ENCODE data around the gene CCDC106.

DNA sequence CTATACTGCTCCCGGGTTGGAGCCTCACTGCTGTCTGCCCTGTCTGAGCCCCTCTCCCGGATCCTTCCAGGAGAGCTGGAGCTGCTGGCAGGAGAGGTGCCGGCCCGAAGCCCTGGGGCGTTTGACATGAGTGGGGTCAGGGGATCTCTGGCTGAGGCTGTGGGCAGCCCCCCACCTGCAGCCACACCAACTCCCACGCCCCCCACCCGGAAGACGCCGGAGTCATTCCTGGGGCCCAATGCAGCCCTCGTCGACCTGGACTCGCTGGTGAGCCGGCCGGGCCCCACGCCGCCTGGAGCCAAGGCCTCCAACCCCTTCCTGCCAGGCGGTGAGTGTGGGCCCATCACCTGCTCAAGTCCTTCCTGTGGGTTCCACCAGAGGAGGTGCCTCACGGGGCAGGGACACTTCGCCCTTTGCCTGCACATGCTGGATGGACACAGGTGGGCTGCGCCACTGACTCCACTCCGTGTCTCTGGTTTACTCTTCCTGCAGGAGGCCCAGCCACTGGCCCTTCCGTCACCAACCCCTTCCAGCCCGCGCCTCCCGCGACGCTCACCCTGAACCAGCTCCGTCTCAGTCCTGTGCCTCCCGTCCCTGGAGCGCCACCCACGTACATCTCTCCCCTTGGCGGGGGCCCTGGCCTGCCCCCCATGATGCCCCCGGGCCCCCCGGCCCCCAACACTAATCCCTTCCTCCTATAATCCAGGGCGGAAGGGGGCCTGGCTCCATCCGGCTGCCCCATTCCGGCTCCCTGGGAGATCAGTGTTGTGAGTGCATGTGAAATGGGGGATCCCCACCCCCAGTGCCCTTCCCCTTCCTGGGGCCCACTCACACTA lies 46.9 kb downstream of the CCDC106 start:
- TF ChIP-seq, protein P1, sequence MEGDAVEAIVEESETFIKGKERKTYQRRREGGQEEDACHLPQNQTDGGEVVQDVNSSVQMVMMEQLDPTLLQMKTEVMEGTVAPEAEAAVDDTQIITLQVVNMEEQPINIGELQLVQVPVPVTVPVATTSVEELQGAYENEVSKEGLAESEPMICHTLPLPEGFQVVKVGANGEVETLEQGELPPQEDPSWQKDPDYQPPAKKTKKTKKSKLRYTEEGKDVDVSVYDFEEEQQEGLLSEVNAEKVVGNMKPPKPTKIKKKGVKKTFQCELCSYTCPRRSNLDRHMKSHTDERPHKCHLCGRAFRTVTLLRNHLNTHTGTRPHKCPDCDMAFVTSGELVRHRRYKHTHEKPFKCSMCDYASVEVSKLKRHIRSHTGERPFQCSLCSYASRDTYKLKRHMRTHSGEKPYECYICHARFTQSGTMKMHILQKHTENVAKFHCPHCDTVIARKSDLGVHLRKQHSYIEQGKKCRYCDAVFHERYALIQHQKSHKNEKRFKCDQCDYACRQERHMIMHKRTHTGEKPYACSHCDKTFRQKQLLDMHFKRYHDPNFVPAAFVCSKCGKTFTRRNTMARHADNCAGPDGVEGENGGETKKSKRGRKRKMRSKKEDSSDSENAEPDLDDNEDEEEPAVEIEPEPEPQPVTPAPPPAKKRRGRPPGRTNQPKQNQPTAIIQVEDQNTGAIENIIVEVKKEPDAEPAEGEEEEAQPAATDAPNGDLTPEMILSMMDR (conservative IDR thresholded peaks at IDR 0.05 in 1 of 2, IDR thresholded peaks at IDR 0.05 in 1 of 2; ENCODE audit: extremely low read depth in 1 of 2, insufficient read depth in 1 of 2, low read depth in 1 of 2, low read length in 2 of 2), result no peak
- TF ChIP-seq EZH2 (IDR thresholded peaks at IDR 0.05; ENCODE audit: borderline replicate concordance, low read length), result no peak

Data from mammary epithelial cell (primary cell).